Prostate gland (tissue), 2 donors: Measurements from ENCODE around the gene MIS12. TPM values are rescaled to one million over a fixed set of nuclear protein-coding genes. Genes with fewer than 3 reads are reported as not detected.

ENCODE experiments used
- DNase-seq: peaks from one replicate; pipeline ENCODE4 v3.0.0-alpha.2; 2019; ENCODE audit warnings: low spot score
- H3K27ac ChIP-seq, 2 donors: fragments of 200-600 bp; sonication (generic); 2 replicates each; pipeline ENCODE4 v1.5.1; 2017 to 2019
- H3K27me3 ChIP-seq: fragments of 200-600 bp; sonication (generic); replicated peaks from 2 replicates; pipeline ENCODE4 v1.5.1; 2019; ENCODE audit not compliant: insufficient read depth
- H3K36me3 ChIP-seq, 2 donors: fragments of 200-600 bp; sonication (generic); 1 replicate in 1 of 2; 2 replicates in 1 of 2; pipeline versions ENCODE4 v1.5.1 to v1.8.1; 2017 to 2019
- H3K4me1 ChIP-seq: fragments of 200-600 bp; sonication (generic); replicated peaks from 2 replicates; pipeline ENCODE4 v1.5.1; 2019
- H3K4me3 ChIP-seq, 2 donors: fragments of 200-600 bp; sonication (generic); 2 replicates each; pipeline ENCODE4 v1.5.1; 2017 to 2019
- H3K9me3 ChIP-seq: fragments of 200-600 bp; sonication (generic); 2 replicates; pipeline ENCODE4 v1.5.1; 2017
- CTCF ChIP-seq, 4 experiments: fragments of 200-600 bp in 2 of 4; fragments of 450-650 bp in 2 of 4; sonication (generic) in 2 of 4; IDR thresholded peaks; 1 replicate in 3 of 4; 2 replicates in 1 of 4; pipeline ENCODE4 v1.5.1; 2016 to 2019; ENCODE audit warnings: antibody characterized with exemption in 4 of 4, mild to moderate bottlenecking in 2 of 4, moderate library complexity in 2 of 4
- POLR2A ChIP-seq: fragments of 450-650 bp; IDR thresholded peaks from one replicate; pipeline ENCODE4 v1.6.1; 2016; ENCODE audit warnings: antibody characterized with exemption, mild to moderate bottlenecking
- POLR2AphosphoS5 ChIP-seq: sonication (generic); formaldehyde crosslinking; IDR thresholded peaks from one replicate; pipeline ENCODE4 v1.6.1; 2017; ENCODE audit warnings: antibody characterized with exemption
- WGBS: methylation state at CpG from one replicate; pipeline ENCODE4 v1.1.5; 2018; 5-methylcytosine and 5-hydroxymethylcytosine counted together
- intact Hi-C: fragments of 100-400 bp; cut with DNase I; formaldehyde crosslinking; loops from one replicate; pipeline ENCODE4 v1.14.2; 2022
- total RNA-seq, 2 donors: library from RNA; depleted of rRNA; stranded (reverse); fragments of >200 nt; gene quantifications; one replicate each; pipeline ENCODE4 v1.1.0, GENCODE V29; 2016

MIS12 gene
- total RNA-seq, 2 donors from 2014 or later, result 7.9 to 18.7 TPM

- 90% methylated on average over 6 of the region's 6 CpGs for WGBS
- H3K4me3 ChIP-seq, result no peak overlapping the region
- no peak overlapping the region for H3K27ac ChIP-seq
- H3K4me1 ChIP-seq, result no peaks in the 10 kb centered on the region
- TF ChIP-seq POLR2AphosphoS5, result no peak
- TF ChIP-seq POLR2A, result no peak
- TF ChIP-seq CTCF (IDR thresholded peaks at IDR 0.05), result no peak
- H3K36me3 ChIP-seq, result no peaks in the 10 kb centered on the region
- DNase-seq, result no peak
- no peaks in the 10 kb centered on the region for H3K9me3 ChIP-seq
- no peaks in the 10 kb centered on the region for H3K27me3 ChIP-seq
- intact Hi-C loops, result no loop called here
Measured at GRCh38 chr17:5443728-5444127, 42.6 kb upstream of the MIS12 start.

GRCh38 chr17:5444209-5444608 is 42.2 kb upstream of the MIS12 start:
- Histone ChIP-seq H3K4me3 (no peak overlapping the region), H3K27me3 (no peaks in the 10 kb centered on the region), H3K27ac (no peak overlapping the region), H3K36me3 (no peaks in the 10 kb centered on the region), H3K4me1 (no peaks in the 10 kb centered on the region), H3K9me3 (no peaks in the 10 kb centered on the region)
- TF ChIP-seq CTCF (IDR thresholded peaks at IDR 0.05) (no peak), POLR2A (no peak), POLR2AphosphoS5 (no peak)
- DNase-seq, result no peak
- 92% methylated on average over 22 of the region's 22 CpGs for WGBS
- intact Hi-C loops, result no loop called here

GRCh38 chr17:5446786-5447185 is 39.6 kb upstream of the MIS12 start:
- intact Hi-C loops, result no loop called here
- Histone ChIP-seq H3K4me3 (no peak overlapping the region), H3K27ac (no peak overlapping the region), H3K27me3 (no peaks in the 10 kb centered on the region), H3K4me1 (no peaks in the 10 kb centered on the region), H3K36me3 (peaks cover 0 to 6% of the 10 kb centered on the region in 2 donors), H3K9me3 (no peaks in the 10 kb centered on the region)
- TF ChIP-seq POLR2AphosphoS5, result no peak
- TF ChIP-seq CTCF (IDR thresholded peaks at IDR 0.05), result no peak
- TF ChIP-seq POLR2A, result no peak
- no peak for DNase-seq
- 50% methylated on average over 8 of the region's 8 CpGs for WGBS

- Histone ChIP-seq H3K4me1 (peaks cover 3% of the 10 kb centered on the region), H3K9me3 (no peaks in the 10 kb centered on the region), H3K36me3 (no peaks in the 10 kb centered on the region), H3K4me3 (no peak overlapping the region), H3K27ac (no peak overlapping the region), H3K27me3 (no peaks in the 10 kb centered on the region)
- intact Hi-C loops, result no loop called here
- whole genome bisulfite sequencing, result 85% methylated on average over 10 of the region's 10 CpGs
- no peak for DNase-seq
- TF ChIP-seq POLR2A, result no peak
- no peak for TF ChIP-seq POLR2AphosphoS5
- TF ChIP-seq CTCF (IDR thresholded peaks at IDR 0.05), result no peak
Measured at GRCh38 chr17:5464717-5465507, 21.5 kb upstream of the MIS12 start.

- TF ChIP-seq CTCF (IDR thresholded peaks at IDR 0.05) (no peak), POLR2A (no peak), POLR2AphosphoS5 (no peak)
- Histone ChIP-seq H3K4me1 (peaks cover 3% of the 10 kb centered on the region), H3K27me3 (no peaks in the 10 kb centered on the region), H3K4me3 (no peak overlapping the region), H3K36me3 (no peaks in the 10 kb centered on the region), H3K9me3 (no peaks in the 10 kb centered on the region), H3K27ac (no peak overlapping the region)
- intact Hi-C loops, result no loop called here
- WGBS, result 81% methylated on average over 4 of the region's 4 CpGs
- DNase-seq, result no peak
Measured at GRCh38 chr17:5466295-5466694, 20.1 kb upstream of the MIS12 start.
